NCI-H2171 treated with DMSO at 0.1 percent for 48 hours (cell line): Measurements from ENCODE around the gene STK26.
A peak's percentile ranks its signal among the peaks of the same experiment; 100 is the strongest.
"Not testable (repeated sequence)": the region's sequence is repeated elsewhere in the genome, so short reads cannot be mapped to it uniquely, and the experiment has no call there.

Experiments
- DNase-seq: peaks from one replicate; lab custom pipeline; 2025; lab: John Stamatoyannopoulos, UW

STK26 gene

GRCh38 chrX:132037479-132037993 is 14.4 kb downstream of the STK26 start:
- peak; percentile 45 for DNase-seq

- no peak for DNase-seq
Observed at GRCh38 chrX:132040066-132040465, 17.0 kb downstream of the STK26 start.

DNA sequence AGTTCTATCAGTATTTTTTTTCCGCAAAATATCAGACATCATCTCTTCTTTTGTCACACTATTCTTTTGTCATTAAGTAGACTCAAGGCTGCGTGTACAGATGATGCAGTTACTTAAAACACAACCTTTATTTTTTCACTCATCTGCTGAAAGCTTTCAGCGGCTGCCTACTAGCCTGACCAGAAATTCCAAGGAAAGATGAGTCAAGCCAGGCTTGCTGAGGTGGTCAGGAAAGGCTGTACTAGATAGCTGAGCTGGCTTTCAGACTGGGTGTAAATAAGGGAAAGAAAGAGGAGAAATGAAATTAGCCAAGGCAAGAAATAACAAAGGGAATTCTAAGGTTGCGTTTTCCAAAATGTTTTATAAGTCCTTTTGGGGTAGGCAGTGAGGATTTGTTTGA is 17.9 kb downstream of the STK26 start:
- DNase-seq: no peak

GRCh38 chrX:132043977-132044376 is 20.9 kb downstream of the STK26 start:
- DNase-seq: no peak

- DNase-seq: no peak
Observed at GRCh38 chrX:132044953-132045352, 21.9 kb downstream of the STK26 start.

DNA sequence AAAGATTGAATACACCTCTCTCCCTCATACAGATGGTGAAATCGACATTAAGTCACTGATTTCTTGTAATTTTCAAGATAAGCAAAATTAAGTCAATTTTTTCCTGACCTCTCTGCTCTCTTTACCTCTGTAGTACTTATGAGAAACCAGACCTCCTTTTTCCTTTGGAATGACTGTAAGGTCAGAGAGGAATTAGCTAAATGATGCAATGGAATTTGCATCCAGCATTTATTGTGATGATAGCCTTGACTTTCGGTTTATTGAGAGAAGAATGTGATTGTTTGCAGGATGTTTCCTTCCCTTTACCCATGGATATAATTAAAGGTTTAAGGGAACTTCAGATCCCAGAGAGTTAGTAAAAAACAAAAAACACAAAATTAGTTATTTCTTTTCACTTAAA is 22.4 kb downstream of the STK26 start:
- DNase-seq: no peak

- DNase-seq: no peak
Observed at GRCh38 chrX:132046533-132046932, 23.4 kb downstream of the STK26 start.

- not testable (repeated sequence) for DNase-seq
Observed at GRCh38 chrX:132051778-132052177, 28.7 kb downstream of the STK26 start.

DNA sequence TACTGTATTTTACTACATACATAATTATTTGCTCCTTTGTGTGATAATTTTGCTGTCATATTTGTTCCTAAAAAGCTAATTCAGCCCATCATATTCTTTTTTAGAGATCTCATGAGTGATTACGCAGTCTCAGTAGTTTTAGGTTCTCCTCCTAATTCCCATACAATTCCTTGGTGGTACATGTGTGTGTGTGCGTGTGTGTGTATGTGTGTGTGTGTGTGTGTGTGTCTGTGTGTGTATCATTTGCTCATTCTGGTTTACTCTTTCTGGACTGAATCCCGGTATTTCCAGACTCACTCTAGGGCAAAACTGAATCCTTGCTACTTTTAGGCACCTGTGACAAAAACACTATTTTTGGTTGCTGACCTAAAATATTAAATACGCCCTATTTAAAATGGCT is 34.9 kb downstream of the STK26 start:
- DNase-seq: no peak

DNA sequence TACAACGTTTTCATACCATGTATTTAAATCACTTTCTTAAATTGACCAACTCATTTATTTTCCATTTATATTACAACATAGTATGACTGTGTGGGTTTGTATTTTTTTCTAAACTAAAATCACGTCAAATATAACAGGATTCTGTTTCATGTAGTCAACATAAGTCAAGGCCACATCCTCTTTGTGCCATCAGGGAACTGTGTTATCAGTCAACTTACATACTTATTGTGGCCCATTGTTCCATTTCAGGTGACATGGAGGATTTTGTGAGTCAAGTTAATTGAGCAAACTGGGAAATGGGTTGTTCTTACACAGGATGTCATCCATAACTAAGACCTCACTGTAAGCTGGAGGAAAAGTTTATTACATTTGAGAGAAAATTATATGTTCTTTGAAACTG is 35.9 kb downstream of the STK26 start:
- no peak for DNase-seq

- no peak for DNase-seq
Observed at GRCh38 chrX:132059973-132060540, 37.0 kb downstream of the STK26 start.

DNA sequence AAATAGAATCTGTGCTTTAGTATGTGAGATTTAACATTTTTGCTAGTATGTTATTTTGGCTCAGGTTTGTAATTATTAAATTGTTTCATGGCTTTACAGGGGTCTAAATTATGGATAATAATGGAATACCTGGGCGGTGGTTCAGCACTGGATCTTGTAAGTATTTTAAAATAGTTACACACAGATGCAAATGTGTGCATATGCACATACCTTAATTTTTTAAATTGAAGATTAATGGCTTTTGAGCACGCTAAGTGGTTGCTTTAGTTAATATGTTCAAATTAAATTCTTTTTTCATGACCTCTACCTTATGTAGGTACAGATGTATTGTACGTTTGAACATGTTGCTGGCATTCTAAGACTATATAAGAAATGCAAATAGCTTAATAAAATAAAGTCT is 40.2 kb downstream of the STK26 start:
- DNase-seq: no peak

- DNase-seq: no peak
Observed at GRCh38 chrX:132063862-132064261, 40.8 kb downstream of the STK26 start.

DNA sequence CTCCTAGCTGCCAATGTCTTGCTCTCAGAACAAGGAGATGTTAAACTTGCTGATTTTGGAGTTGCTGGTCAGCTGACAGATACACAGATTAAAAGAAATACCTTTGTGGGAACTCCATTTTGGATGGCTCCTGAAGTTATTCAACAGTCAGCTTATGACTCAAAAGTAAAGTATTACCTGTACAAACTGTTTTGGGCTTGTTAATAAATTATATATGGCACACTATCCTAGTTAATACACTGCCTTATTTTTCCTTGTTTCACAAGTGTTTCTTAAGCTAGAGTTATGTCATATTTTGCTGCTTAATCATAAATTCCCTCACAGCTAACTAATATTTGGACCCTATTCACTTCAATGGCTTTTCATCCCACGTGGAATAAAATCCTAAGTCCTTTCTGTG is 45.3 kb downstream of the STK26 start:
- no peak for DNase-seq

GRCh38 chrX:132071254-132071653 is 48.2 kb downstream of the STK26 start:
- peak; percentile 29 for DNase-seq

GRCh38 chrX:132077414-132077813 is 54.3 kb downstream of the STK26 start:
- DNase-seq: no peak

DNA sequence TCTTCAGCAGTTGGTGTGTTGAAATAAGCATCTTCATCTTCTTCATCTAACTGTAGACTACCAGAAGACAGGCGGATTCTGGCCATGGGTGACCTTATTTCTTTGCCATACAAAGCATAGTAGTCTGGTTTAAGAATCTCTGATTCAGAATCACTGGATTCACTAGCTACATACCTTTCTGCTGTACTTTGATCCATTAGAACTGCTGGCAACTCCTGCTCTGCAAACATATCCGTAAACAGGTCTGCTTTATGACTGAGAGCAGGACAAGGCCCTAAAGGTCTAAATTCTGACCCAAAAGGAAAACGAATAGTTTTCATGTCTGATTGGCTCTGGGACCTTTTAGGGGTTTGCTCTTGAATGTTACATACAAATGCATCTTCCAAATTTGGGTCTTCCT is 54.8 kb downstream of the STK26 start:
- no peak for DNase-seq

DNA sequence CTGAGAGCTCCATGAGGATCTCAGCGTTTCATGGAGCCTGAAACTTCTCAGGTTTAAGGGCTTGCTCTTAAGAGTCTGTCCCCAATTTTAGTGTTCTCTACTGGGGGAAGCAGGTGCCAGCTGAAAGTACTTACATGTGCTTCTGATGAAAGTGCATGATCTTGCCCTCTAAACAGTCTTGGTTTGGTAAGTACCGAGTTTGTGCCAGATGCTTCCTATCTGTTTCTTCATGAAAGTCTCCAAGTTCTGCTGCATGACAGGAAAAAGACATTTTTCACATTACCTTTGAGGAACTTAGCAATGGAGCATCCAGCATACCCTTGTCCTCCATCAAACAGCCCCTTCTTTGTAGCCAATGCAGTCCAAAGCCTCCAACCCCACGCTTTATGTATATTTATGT is 62.7 kb downstream of the STK26 start:
- no peak for DNase-seq

GRCh38 chrX:132086672-132087071 is 63.6 kb downstream of the STK26 start:
- DNase-seq: no peak

- DNase-seq: no peak
Observed at GRCh38 chrX:132088864-132089263, 65.8 kb downstream of the STK26 start.

DNA sequence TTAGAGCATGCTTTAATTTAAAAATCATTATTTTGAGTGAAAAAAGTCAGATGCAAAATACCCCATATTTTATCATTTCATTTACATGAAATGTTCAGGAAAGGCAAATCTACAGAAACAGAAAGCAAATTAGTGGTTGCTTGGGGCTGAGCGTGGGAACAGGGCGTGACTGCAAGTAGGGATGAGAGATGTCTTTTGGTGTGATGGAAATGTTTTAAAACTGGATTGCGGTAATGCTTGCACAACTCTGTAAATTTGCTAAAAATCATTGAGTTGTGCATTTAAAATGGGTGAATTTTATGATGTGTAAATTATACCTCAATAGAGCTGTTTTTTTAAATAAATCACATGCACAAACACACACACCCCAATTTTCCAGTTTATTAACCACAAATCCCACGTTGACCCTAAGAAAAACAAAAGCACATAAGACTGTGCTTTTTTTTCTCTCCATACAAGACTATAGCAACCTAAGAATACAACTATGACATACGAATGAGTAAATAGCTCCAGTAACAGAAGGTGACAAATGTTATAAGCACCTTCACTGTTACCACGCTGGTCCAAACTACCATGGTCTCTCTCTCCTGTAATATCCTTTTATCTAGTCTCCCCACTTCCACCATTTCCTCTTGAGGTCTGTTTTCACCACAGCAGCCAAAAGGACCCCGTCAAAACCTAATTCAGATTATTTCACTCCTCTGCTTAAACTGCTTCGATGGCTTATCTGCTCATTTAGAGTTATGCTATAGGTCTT is 67.5 kb downstream of the STK26 start:
- no peak for DNase-seq

DNA sequence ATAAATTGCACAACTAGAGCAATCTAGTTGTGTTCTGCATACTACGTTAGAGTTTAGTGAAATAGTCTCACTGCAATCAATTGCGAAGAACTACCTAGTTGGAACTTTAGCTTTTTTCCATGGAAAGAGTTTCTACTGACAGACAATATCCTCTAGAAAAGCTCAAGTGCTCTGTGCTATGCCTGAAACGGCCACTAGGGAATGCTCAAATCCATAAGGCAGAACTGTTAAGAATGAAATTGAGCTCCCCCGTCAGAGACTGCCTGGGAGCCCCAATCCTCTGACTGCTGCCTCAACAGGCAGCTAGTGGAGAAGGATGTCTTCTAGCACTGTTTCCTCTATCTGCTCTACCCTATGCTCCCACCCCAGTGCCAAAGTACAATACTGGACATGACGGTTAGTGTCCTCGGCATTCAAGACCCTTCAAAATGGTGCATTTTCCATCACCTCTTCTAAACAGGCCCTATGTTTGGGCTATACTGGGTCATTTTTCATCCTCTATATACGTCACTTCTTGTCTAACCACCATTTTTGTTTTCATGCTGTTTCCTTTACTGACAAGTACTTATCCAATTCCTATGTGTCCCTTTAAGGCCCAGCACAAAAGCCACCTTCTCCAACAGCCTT is 69.5 kb downstream of the STK26 start:
- DNase-seq: peak; percentile 19

- DNase-seq: no peak
Observed at GRCh38 chrX:132093239-132093860, 70.2 kb downstream of the STK26 start.
